ENCODE measurements around the gene ATRNL1. TPM values are rescaled to one million over a fixed set of nuclear protein-coding genes. Genes with fewer than 3 reads are reported as not detected.

ATRNL1 gene
- total and polyA plus RNA-seq, 2 donors from 2014 or later: 2.4 to 7.1 TPM

GRCh38 chr10:115972426-115972825, 879.3 kb downstream of the ATRNL1 start:
- FAIRE-seq (no peak), DNase-seq (no peak)
- no peak overlapping the region for H3K27ac ChIP-seq (ENCODE audit: low read depth in 2 of 2, low read length in 2 of 2)
- no peaks in the 10 kb centered on the region for H3K27me3 ChIP-seq (ENCODE audit: control insufficient read depth, insufficient read depth, low read length)
- no peaks in the 10 kb centered on the region for H3K4me1 ChIP-seq (ENCODE audit: control insufficient read depth in 2 of 3, insufficient read depth in 2 of 3, low read depth in 1 of 3, low read length in 3 of 3)
- H3K9me3 ChIP-seq (ENCODE audit: control insufficient read depth in 2 of 3, insufficient read depth in 1 of 3, low read length in 3 of 3): no peaks in the 10 kb centered on the region
- no peak overlapping the region for H3K9ac ChIP-seq (ENCODE audit: low read length in 3 of 3)
- H3K36me3 ChIP-seq (ENCODE audit: control insufficient read depth in 2 of 3, insufficient read depth in 3 of 3, low read length in 3 of 3): no peaks in the 10 kb centered on the region
- intact Hi-C loops (cut with DNase I): no loop called here
- TF ChIP-seq CTCF (IDR thresholded peaks at IDR 0.05; ENCODE audit: borderline replicate concordance, extremely low read depth, insufficient read depth): no peak
- H3K4me3 ChIP-seq (ENCODE audit: low read length in 3 of 3): no peak overlapping the region

- no peak overlapping the region for H3K27ac ChIP-seq (ENCODE audit: low read depth in 2 of 2, low read length in 2 of 2)
- FAIRE-seq: no peak
- no peak for TF ChIP-seq CTCF (IDR thresholded peaks at IDR 0.05; ENCODE audit: borderline replicate concordance, extremely low read depth, insufficient read depth)
These were observed 881.2 kb downstream of the ATRNL1 start for GRCh38 chr10:115974351-115974750.

GRCh38 chr10:115974816-115975430, 881.8 kb downstream of the ATRNL1 start:
- FAIRE-seq (no peak), DNase-seq (no peak)
- no peaks in the 10 kb centered on the region for H3K36me3 ChIP-seq (ENCODE audit: control insufficient read depth in 2 of 3, insufficient read depth in 3 of 3, low read length in 3 of 3)
- H3K27me3 ChIP-seq (ENCODE audit: control insufficient read depth, insufficient read depth, low read length): no peaks in the 10 kb centered on the region
- no peaks in the 10 kb centered on the region for H3K4me1 ChIP-seq (ENCODE audit: control insufficient read depth in 2 of 3, insufficient read depth in 2 of 3, low read depth in 1 of 3, low read length in 3 of 3)
- no peak for TF ChIP-seq CTCF (IDR thresholded peaks at IDR 0.05; ENCODE audit: borderline replicate concordance, extremely low read depth, insufficient read depth)
- H3K27ac ChIP-seq (ENCODE audit: low read depth in 2 of 2, low read length in 2 of 2): no peak overlapping the region
- no peaks in the 10 kb centered on the region for H3K9me3 ChIP-seq (ENCODE audit: control insufficient read depth in 2 of 3, insufficient read depth in 1 of 3, low read length in 3 of 3)
- no peak overlapping the region for H3K4me3 ChIP-seq (ENCODE audit: low read length in 3 of 3)
- intact Hi-C loops (cut with DNase I): no loop called here
- H3K9ac ChIP-seq (ENCODE audit: low read length in 3 of 3): no peak overlapping the region

More at GRCh38 chr10:115974351-115974750, 881.2 kb downstream of the ATRNL1 start:
- Histone ChIP-seq H3K36me3 (ENCODE audit: control insufficient read depth in 2 of 3, insufficient read depth in 3 of 3, low read length in 3 of 3) (no peaks in the 10 kb centered on the region), H3K27me3 (ENCODE audit: control insufficient read depth, insufficient read depth, low read length) (no peaks in the 10 kb centered on the region), H3K4me1 (ENCODE audit: control insufficient read depth in 2 of 3, insufficient read depth in 2 of 3, low read depth in 1 of 3, low read length in 3 of 3) (no peaks in the 10 kb centered on the region), H3K9ac (ENCODE audit: low read length in 3 of 3) (no peak overlapping the region), H3K4me3 (ENCODE audit: low read length in 3 of 3) (no peak overlapping the region), H3K9me3 (ENCODE audit: control insufficient read depth in 2 of 3, insufficient read depth in 1 of 3, low read length in 3 of 3) (no peaks in the 10 kb centered on the region)
- intact Hi-C loops (cut with DNase I): no loop called here
- DNase-seq: no peak

GRCh38 chr10:115975506-115975905, 882.3 kb downstream of the ATRNL1 start:
- FAIRE-seq (no peak), DNase-seq (no peak)
- no peak overlapping the region for H3K4me3 ChIP-seq (ENCODE audit: low read length in 3 of 3)
- no peak overlapping the region for H3K27ac ChIP-seq (ENCODE audit: low read depth in 2 of 2, low read length in 2 of 2)
- no peak overlapping the region for H3K9ac ChIP-seq (ENCODE audit: low read length in 3 of 3)
- no peaks in the 10 kb centered on the region for H3K27me3 ChIP-seq (ENCODE audit: control insufficient read depth, insufficient read depth, low read length)
- no peak for TF ChIP-seq CTCF (IDR thresholded peaks at IDR 0.05; ENCODE audit: borderline replicate concordance, extremely low read depth, insufficient read depth)
- intact Hi-C loops (cut with DNase I): no loop called here
- no peaks in the 10 kb centered on the region for H3K9me3 ChIP-seq (ENCODE audit: control insufficient read depth in 2 of 3, insufficient read depth in 1 of 3, low read length in 3 of 3)
- H3K36me3 ChIP-seq (ENCODE audit: control insufficient read depth in 2 of 3, insufficient read depth in 3 of 3, low read length in 3 of 3): no peaks in the 10 kb centered on the region
- H3K4me1 ChIP-seq (ENCODE audit: control insufficient read depth in 2 of 3, insufficient read depth in 2 of 3, low read depth in 1 of 3, low read length in 3 of 3): no peaks in the 10 kb centered on the region

Measured in kidney (tissue), 14 donors.